Globus pallidus (tissue), 1 donor: ENCODE measurements around the gene ANKRD13D.
A peak's percentile ranks its signal among the peaks of the same experiment; 100 is the strongest.

Source experiments
- DNase-seq: peaks from one replicate; pipeline ENCODE4 v3.0.0-alpha.2; 2015; ENCODE audit warnings: low spot score

The ANKRD13D gene

DNA sequence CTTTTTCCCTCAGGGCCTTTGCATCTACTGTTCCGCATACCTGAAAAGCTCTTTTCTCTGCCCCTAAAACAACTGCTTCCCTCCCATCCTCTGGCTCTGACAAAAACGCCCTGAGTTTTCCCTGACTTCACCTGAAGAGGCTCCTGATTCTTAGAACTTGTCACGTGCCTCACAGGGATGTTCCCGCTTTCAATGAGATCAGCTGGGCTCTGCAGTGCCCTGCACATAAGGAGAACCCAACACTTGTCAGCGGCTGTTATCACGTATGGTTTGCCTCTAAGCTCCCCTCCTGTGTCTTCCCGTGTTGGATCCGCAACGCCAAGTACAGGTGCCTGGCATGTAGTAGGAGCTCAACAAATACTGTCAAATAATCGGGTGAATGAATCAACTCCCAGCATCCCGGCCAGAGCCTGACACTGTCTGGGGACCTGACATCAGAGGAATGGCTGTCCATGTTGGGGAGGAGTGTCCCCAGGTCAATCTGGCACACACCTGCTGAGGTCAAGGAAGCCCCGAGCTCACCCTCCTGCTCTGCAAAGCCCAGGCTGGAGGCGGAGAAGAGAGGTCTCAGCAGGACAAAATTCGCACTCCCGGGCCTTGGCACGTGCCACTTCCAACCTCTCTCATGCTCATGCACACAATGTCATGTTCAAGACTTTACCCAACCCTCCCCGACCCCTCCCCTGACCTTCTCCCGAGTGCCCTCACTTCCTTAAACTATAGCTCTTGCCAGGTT is 27.0 kb upstream of the ANKRD13D start:
- no peak for DNase-seq

GRCh38 chr11:67262731-67263675 is 26.1 kb upstream of the ANKRD13D start:
- peak; percentile 76 for DNase-seq

GRCh38 chr11:67264260-67264659 is 24.8 kb upstream of the ANKRD13D start:
- DNase-seq: no peak

GRCh38 chr11:67264877-67265632 is 24.0 kb upstream of the ANKRD13D start:
- DNase-seq: no peak

DNA sequence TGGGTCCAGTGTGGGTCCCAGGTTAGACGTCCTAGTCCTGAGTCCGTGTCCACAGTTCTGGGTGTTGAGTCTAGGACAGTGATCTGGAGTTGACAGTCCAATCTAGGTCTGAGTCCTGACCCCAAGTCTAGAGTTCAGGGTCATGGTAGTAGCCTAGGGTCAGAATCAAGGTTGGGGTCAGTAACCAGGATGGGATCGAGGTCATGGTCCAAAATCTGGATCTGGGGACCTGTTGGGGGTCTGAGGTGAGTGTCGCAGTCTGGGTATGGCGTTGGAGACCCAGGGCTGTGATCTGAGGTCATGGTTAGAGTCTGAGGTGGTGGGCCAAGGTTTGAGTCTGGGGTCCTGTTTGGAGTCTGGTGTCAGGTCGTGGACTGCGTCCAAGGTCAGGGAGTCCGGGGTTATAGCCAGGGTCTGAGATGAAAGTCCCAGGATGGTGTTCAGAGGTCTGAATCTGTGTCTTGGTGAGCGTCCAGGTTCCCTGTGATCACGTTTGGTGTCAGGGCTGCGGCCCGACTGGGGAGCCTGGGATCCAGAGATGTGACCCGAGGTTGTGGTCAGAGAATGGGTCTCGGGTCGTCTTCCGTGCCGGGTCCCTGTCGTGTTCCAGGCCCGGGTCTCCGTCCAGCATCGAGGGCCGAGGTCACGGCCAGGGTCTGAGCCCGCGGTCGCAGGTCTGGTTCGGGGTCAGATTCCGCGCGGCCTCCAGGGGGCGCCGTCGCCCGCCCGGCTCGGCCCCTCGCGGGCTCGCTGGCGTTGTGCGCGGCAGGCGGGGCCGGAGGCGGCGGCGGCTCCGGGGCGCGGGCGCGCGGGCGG is 23.3 kb upstream of the ANKRD13D start:
- peak; percentile 64 for DNase-seq

- no peak for DNase-seq
These were observed 22.5 kb upstream of the ANKRD13D start, which contains the start of gene GRK2 for GRCh38 chr11:67266449-67267187. GRK2 (plus strand) TSS chr11:67266473; CDS start chr11:67266700, 227 bp downstream.

DNA sequence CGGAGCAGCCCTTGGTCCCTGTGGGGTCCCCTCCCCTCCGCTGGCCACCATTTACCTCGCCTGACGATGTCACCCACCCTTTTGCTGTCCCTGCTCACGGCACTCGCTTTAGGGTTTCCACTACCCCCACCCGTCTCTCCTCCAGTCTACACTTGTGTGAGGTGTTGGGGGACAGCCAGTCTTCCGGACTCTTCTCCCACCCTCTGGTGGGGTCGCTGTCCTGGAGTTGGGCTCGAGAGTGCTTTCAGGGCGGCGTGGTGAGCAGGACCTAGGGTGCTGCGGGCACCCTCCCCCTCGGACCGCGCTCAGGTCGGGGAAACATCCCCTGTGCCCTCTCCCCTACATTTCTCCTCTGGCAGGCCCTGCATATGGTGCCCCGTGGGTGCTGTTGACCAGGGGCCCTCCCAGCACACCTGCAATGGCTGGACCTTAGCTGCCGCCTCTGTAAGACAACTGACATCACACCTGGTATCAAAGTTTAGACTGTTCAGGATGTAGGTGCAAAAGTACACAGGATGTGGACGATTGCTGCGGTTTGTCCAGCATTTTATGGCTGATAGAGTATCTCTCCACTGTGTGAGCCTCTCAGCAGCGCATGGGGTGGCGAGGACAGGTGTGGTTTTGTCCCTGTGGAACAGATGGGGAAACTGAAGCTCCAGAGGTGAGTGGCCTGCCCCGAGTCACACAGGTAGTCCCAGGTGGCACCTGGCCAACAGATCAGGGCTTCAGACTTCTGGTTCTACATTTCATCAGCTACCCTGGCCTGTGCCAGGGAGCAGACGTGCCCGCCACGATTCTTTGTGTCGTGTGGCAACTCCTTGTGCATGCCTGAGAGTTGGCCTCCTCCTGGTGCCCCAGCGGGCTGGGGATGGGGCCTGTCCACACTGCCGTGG is 21.7 kb upstream of the ANKRD13D start:
- DNase-seq: no peak

DNA sequence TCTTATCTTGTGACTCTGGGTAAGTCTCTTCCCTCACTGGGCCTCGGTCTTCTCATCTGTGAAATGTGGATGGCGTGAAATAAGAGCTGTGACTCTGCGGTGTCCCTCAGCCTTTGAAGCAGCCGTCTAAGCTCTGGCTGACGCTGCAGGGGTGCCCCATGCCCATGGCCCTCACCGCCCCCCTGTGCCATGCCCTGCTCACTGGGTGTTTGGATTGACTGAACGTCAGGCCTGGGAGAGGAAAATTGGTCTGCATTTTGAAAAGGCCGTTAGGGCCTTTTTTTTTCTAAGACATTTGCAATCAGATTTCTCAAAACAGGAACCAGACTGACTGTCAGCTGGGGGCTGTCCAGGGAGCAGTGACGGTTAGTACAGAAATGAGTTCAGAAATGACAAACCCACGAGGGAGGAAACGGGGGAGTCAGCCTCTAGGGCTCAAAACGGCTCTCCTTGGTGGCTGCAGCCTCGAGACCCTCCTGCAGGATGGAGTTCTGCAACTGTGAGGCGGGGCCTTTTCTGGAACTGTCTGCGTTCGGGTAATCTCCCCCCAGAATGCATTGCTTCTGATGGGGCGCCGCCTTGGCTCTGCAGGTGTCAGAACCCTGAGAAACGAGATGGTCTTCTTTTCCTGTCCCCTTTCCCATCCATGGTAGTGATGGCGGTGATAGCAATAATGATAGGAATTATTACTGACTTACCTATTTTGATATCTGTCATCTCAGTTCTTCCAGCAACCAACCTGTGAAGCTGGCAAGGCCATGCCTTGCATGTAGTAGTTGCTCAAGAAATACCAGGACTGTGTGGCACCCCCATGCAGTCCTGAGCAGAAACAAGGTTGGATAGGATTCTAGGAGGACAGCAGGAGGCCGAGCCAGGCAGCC is 20.8 kb upstream of the ANKRD13D start:
- no peak for DNase-seq

GRCh38 chr11:67268962-67269268 is 20.2 kb upstream of the ANKRD13D start:
- no peak for DNase-seq

GRCh38 chr11:67269401-67270255 is 19.5 kb upstream of the ANKRD13D start:
- DNase-seq: no peak

- no peak for DNase-seq
These were observed 18.6 kb upstream of the ANKRD13D start for GRCh38 chr11:67270256-67271204.

- no peak for DNase-seq
These were observed 17.9 kb upstream of the ANKRD13D start for GRCh38 chr11:67271205-67271540.

GRCh38 chr11:67271541-67272284 is 17.4 kb upstream of the ANKRD13D start:
- DNase-seq: no peak

DNA sequence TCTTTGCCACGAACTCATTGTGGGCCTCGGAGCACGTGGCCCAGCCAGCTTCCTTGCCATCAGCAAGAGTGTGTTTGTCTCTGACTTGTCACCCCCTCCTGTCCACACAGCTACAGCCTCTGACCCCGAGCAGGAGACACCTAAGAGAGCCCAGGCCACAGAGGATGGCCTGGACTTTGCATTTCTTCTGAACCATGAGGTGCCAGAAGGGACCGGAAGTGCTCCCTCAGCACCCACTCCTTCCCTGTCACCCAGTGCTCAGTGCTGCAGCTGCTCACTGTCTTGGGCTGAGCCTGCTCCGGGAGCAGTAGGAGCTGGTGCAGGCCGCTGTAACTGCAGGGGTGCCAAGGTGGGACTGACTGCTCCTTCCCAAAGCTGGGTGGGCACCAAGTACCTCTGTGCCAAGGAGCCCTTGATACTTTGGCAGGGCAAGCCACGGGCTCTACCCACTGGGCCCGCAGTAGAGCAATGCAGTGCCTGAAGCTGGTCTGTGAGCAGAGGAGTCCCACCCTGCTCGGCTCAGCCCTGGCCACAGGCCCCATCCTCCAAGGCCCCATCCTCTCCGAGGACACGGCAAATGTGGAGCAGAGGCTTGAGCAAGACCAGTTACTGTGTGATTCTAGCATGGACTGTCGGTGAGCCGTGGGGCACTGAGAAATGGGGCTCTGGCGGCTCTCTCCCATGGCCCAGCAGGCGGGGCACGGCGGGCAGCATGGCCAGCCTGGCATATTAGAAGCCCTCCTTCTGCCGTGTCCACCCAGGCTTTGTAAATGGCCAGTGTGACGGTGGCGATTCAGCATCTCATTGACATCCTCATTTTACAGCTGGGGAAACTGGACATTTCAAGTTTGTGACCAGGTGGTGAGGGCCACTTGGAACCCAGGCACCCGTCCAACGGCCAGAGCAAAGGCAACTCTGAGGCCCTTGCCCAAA is 16.5 kb upstream of the ANKRD13D start:
- DNase-seq: no peak
